NCI-H2029 treated with DMSO at 0.1 percent for 48 hours (cell line): ENCODE results near the gene MFAP5.
"Not testable (repeated sequence)": the region's sequence is repeated elsewhere in the genome, so short reads cannot be mapped to it uniquely, and the experiment has no call there.

Experiments
- DNase-seq: peaks from one replicate; lab custom pipeline; 2025; lab: John Stamatoyannopoulos, UW

MFAP5 gene

GRCh38 chr12:8629486-8630033, 33.1 kb downstream of the MFAP5 start:
- DNase-seq: no peak

- DNase-seq: no peak
These were observed 33.9 kb downstream of the MFAP5 start for GRCh38 chr12:8628731-8629130.

- not testable (repeated sequence) for DNase-seq
These were observed 37.9 kb downstream of the MFAP5 start for GRCh38 chr12:8624750-8625149.

- no peak for DNase-seq
These were observed 40.0 kb downstream of the MFAP5 start for GRCh38 chr12:8622646-8623045.

- no peak for DNase-seq
These were observed 47.4 kb downstream of the MFAP5 start for GRCh38 chr12:8615206-8615605.

GRCh38 chr12:8613881-8614280, 48.7 kb downstream of the MFAP5 start:
- not testable (repeated sequence) for DNase-seq

GRCh38 chr12:8612629-8613028, 50.0 kb downstream of the MFAP5 start, which contains the start of gene AICDA:
Gene AICDA, minus strand, starts transcription at chr12:8612859. Its CDS starts 92 bp downstream, at chr12:8612767.
- no peak for DNase-seq

- DNase-seq: no peak
These were observed 53.5 kb downstream of the MFAP5 start for GRCh38 chr12:8609061-8609570.

- no peak for DNase-seq
These were observed 55.7 kb downstream of the MFAP5 start for GRCh38 chr12:8606890-8607289.

GRCh38 chr12:8605057-8605456, 57.6 kb downstream of the MFAP5 start:
- DNase-seq: no peak

GRCh38 chr12:8603856-8604255, 58.8 kb downstream of the MFAP5 start:
- DNase-seq: no peak

GRCh38 chr12:8603286-8603685, 59.3 kb downstream of the MFAP5 start:
- DNase-seq: no peak

- no peak for DNase-seq
These were observed 66.1 kb downstream of the MFAP5 start for GRCh38 chr12:8596561-8596960.
